Measurements from ENCODE around the gene CSPG4.

GRCh38 chr15:75674366-75674765, 38.3 kb downstream of the CSPG4 start:
- TF ChIP-seq CTCF (IDR thresholded peaks at IDR 0.05; ENCODE audit: borderline replicate concordance, extremely low read depth, low read length, poor library complexity, severe bottlenecking) (no peak), EZH2 (IDR thresholded peaks at IDR 0.05; ENCODE audit: borderline replicate concordance, low read depth, low read length, severe bottlenecking) (no peak)

Measured in DND-41 (cell line).